Osteocyte (in vitro differentiated cells): Measurements from ENCODE around the gene TPRA1. TPM values are rescaled to one million over a fixed set of nuclear protein-coding genes. Genes with fewer than 3 reads are reported as not detected.

ENCODE experiments used
- DNase-seq: peaks from one replicate; pipeline ENCODE4 v3.0.0; 2021; ENCODE audit warnings: mixed read lengths; ENCODE audit not compliant: unreplicated experiment; ENCODE audit errors: extremely low spot score
- H3K27ac Mint-ChIP-seq: one replicate; pipeline ENCODE4 v1.8.0; 2021; ENCODE audit warnings: mild to moderate bottlenecking, mixed read lengths; ENCODE audit not compliant: unreplicated experiment
- H3K27me3 Mint-ChIP-seq: one replicate; pipeline ENCODE4 v1.8.0; 2021; ENCODE audit warnings: mixed read lengths; ENCODE audit not compliant: unreplicated experiment
- H3K36me3 Mint-ChIP-seq: one replicate; pipeline ENCODE4 v1.8.0; 2021; ENCODE audit warnings: mixed read lengths; ENCODE audit not compliant: unreplicated experiment
- H3K4me1 Mint-ChIP-seq: one replicate; pipeline ENCODE4 v1.8.0; 2021; ENCODE audit warnings: mixed read lengths; ENCODE audit not compliant: unreplicated experiment
- H3K4me3 Mint-ChIP-seq: one replicate; pipeline ENCODE4 v1.8.0; 2021; ENCODE audit warnings: mild to moderate bottlenecking, moderate library complexity, mixed read lengths; ENCODE audit not compliant: unreplicated experiment
- H3K9me3 Mint-ChIP-seq: one replicate; pipeline ENCODE4 v1.8.0; 2021; ENCODE audit warnings: mixed read lengths; ENCODE audit not compliant: unreplicated experiment
- CTCF ChIP-seq: fragments of 200-600 bp; sonication (generic); IDR thresholded peaks from 2 replicates; pipeline ENCODE4 v1.5.0; 2021; ENCODE audit warnings: antibody characterized with exemption, mild to moderate bottlenecking, moderate library complexity
- total RNA-seq: library from RNA; stranded (reverse); gene quantifications from 2 replicates; pipeline ENCODE4 v1.2.1, GENCODE V29; 2021

Gene TPRA1
- total RNA-seq, 1 donor from 2014 or later = 49.7 TPM

DNA sequence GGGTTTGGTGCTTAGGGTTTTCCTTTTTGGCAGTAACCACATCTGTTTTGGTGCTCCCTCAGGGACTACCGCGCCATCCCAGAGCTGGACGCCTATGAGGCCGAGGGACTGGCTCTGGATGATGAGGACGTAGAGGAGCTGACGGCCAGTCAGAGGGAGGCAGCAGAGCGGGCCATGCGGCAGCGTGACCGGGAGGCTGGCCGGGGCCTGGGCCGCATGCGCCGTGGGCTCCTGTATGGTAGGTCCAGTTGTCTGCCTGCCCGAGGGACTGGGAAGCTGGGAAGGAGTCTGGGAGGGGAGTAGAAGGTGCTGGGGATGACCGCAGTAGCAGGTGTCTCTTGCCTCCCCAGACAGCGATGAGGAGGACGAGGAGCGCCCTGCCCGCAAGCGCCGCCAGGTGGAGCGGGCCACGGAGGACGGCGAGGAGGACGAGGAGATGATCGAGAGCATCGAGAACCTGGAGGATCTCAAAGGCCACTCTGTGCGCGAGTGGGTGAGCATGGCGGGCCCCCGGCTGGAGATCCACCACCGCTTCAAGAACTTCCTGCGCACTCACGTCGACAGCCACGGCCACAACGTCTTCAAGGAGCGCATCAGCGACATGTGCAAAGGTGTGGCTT is 14.1 kb upstream of the TPRA1 start:
- no peak overlapping the region for H3K4me3 Mint-ChIP-seq
- TF ChIP-seq CTCF = no peak
- DNase-seq = no peak
- no peak overlapping the region for H3K27ac Mint-ChIP-seq
- H3K9me3 Mint-ChIP-seq = no peaks in the 10 kb centered on the region
- no peaks in the 10 kb centered on the region for H3K4me1 Mint-ChIP-seq
- no peaks in the 10 kb centered on the region for H3K27me3 Mint-ChIP-seq
- peaks cover 26% of the 10 kb centered on the region for H3K36me3 Mint-ChIP-seq

GRCh38 chr3:127604035-127604434 is 13.5 kb upstream of the TPRA1 start:
- no peaks in the 10 kb centered on the region for H3K9me3 Mint-ChIP-seq
- DNase-seq = no peak
- no peaks in the 10 kb centered on the region for H3K27me3 Mint-ChIP-seq
- peaks cover 4% of the 10 kb centered on the region for H3K4me1 Mint-ChIP-seq
- TF ChIP-seq CTCF = no peak
- H3K36me3 Mint-ChIP-seq = peaks cover 24% of the 10 kb centered on the region
- no peak overlapping the region for H3K27ac Mint-ChIP-seq
- no peak overlapping the region for H3K4me3 Mint-ChIP-seq

DNA sequence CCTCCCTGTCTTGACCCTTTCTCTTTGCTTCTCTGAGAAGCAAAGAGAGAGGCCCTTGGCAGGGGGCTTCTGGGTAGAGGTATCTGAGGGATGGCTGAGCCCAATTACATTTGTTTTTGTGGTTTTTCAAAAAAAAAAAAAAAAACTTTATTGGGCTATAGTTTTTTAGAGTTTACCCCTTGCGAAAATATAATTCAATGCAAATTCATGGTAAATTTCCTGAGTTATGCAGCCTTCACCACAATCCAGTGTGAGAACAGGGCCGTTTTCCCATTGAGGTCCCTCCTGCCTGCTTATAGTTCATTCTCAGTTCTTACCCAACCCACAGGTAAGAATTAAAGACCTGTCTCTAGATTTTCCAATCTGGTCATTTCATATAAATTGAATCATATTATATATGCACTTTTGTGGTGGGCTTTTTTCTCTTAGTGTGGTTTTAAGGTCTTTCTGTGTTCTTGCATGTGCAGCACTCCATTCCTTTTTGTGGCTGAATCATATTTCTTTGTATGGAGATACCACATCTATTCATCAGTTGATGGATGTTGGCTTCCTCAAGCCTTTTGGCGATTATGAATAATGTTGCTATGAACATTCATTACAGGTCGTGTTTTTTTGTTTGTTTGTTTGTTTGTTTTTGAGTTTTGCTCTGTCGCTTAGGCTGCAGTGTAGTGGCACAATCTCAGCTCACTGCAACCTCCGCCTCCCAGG is 10.4 kb upstream of the TPRA1 start:
- Mint-ChIP-seq H3K27me3 (no peaks in the 10 kb centered on the region), H3K36me3 (peaks cover 7% of the 10 kb centered on the region), H3K4me3 (no peak overlapping the region), H3K9me3 (no peaks in the 10 kb centered on the region), H3K27ac (no peak overlapping the region), H3K4me1 (peaks cover 12% of the 10 kb centered on the region)
- no peak for TF ChIP-seq CTCF
- no peak for DNase-seq

DNA sequence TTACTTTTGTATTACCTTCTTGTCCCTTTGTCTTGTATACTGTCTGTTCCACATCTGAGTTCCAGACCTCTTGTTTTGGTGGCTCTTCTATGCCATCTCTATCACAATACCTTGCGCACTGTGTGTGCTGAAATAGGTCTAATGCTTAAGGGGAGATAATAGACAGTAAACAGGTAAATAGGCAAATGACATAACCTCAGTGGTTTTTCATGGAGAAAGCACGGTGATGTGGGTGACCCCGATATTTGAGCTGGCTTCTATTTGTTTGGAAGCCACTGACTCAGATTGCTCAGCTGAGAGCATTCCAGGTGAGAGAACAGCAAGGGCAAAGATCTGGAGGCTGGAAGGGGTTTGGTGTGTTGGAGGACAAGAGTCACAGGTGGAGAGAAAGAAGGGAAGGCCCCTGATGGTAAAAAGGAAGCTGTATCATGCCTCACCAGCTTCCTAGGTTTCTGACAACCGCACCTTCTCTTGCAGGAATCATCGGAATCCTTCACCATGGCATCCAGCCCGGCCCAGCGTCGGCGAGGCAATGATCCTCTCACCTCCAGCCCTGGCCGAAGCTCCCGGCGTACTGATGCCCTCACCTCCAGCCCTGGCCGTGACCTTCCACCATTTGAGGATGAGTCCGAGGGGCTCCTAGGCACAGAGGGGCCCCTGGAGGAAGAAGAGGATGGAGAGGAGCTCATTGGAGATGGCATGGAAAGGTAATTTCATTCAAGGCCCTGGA is 8.5 kb upstream of the TPRA1 start:
- peaks cover 1% of the 10 kb centered on the region for H3K36me3 Mint-ChIP-seq
- peaks cover 12% of the 10 kb centered on the region for H3K4me1 Mint-ChIP-seq
- no peak for TF ChIP-seq CTCF
- peak overlapping the region; percentile 71 for H3K4me3 Mint-ChIP-seq
- H3K9me3 Mint-ChIP-seq = no peaks in the 10 kb centered on the region
- DNase-seq = no peak
- H3K27ac Mint-ChIP-seq = peak overlapping the region; percentile 79
- no peaks in the 10 kb centered on the region for H3K27me3 Mint-ChIP-seq
